AG20443 (cell line): ENCODE results near the gene TNFSF11.
"Not testable (repeated sequence)": the region's sequence is repeated elsewhere in the genome, so short reads cannot be mapped to it uniquely, and the experiment has no call there.

Experiments
- DNase-seq: peaks from one replicate; pipeline ENCODE4 v3.0.0; 2012; ENCODE audit warnings: low spot score, mixed read lengths

TNFSF11 gene, protein sequence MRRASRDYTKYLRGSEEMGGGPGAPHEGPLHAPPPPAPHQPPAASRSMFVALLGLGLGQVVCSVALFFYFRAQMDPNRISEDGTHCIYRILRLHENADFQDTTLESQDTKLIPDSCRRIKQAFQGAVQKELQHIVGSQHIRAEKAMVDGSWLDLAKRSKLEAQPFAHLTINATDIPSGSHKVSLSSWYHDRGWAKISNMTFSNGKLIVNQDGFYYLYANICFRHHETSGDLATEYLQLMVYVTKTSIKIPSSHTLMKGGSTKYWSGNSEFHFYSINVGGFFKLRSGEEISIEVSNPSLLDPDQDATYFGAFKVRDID

GRCh38 chr13:42574011-42574410 lies at the start of gene TNFSF11:
Gene TNFSF11 (plus strand): TSS chr13:42574152. CDS start chr13:42574304, 152 bp downstream.
- DNase-seq: no peak

GRCh38 chr13:42524487-42525034 lies 49.4 kb upstream of the TNFSF11 start:
- no peak for DNase-seq

DNA sequence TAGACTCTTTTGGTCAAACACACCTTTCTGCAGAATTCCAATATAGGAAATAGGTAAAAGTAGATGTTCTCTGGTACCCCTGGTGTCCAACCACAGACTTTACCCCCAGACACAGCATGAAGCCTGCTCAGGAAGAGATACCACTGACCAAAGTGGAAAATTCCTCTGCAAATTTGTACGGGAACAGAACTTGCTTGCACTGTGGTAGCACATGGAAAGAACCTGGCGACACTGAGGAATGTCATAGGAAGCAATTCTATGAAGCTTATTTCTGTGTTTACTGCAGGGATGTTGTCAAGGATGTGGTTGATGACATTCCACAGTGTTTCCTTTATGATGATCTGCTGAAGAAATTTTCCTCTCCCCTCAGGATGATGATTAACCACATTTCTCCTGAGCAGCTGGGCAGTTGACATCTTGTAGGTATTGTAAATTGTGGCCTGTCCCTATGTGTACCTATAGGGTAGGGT lies 48.9 kb upstream of the TNFSF11 start:
- no peak for DNase-seq

DNA sequence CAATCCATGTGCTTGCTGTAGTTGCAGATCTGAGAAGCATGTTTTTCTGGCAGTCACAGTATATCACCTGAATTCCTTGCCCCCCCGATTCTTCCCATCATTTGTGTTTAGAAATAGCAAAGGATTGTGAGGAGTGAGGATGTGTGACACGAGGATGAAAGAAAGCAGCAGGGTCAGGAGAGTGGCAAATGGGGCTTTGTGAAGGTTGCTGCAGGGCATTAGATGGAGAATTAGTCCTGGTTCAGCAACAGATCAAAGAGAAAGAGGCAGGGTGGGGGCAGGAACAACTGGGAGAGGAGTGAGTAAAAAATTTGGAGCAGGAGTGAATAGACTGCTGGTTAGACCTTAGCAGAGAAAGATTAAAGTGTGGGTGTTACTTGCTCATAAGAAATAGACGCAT lies 47.7 kb upstream of the TNFSF11 start:
- no peak for DNase-seq

DNA sequence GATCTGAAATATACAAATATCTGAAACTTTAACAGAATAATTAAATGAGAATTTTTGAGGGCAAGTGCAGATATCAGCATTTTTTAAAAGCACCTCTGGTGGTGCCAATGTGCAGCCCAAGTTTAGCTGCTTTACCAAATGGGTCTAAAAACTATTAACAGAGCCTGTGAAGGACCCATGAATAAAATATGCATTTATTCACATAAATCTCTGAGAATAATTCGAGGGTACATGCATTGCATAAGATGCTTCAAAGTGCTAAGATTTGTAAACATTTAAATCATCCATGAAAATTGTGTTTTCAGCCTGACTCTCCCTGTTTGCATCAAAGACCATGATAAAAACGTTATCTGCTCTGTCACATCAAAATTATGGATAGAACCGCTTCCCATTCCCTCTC lies 47.1 kb upstream of the TNFSF11 start:
- DNase-seq: no peak

GRCh38 chr13:42532561-42533335 lies 41.2 kb upstream of the TNFSF11 start:
- no peak for DNase-seq

- DNase-seq: no peak
Observed at GRCh38 chr13:42533336-42533591, 40.7 kb upstream of the TNFSF11 start.

GRCh38 chr13:42534785-42535184 lies 39.2 kb upstream of the TNFSF11 start:
- DNase-seq: no peak

DNA sequence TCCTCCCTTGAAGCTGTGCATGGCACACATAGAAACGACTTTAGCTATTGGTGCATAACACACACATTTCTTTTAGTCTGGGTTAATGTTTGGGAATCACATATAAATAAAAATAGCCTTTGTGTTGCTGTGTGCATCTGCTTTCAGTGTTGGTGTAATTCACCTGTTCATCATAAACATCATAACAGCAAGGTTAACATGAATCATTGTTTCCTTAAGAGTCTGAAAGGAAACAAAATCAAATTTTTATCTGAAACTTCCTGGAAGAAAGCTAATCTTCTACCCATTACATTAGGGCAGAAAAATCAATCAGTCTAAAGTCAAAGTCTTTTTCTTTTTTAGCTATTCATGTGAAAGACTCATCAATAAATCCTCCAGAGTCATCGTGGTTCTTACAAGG lies 35.0 kb upstream of the TNFSF11 start:
- no peak for DNase-seq

- no peak for DNase-seq
Observed at GRCh38 chr13:42539670-42540069, 34.3 kb upstream of the TNFSF11 start.

GRCh38 chr13:42543215-42543797 lies 30.6 kb upstream of the TNFSF11 start:
- DNase-seq: no peak

- DNase-seq: no peak
Observed at GRCh38 chr13:42544246-42544926, 29.6 kb upstream of the TNFSF11 start.

- no peak for DNase-seq
Observed at GRCh38 chr13:42545842-42546241, 28.1 kb upstream of the TNFSF11 start.

DNA sequence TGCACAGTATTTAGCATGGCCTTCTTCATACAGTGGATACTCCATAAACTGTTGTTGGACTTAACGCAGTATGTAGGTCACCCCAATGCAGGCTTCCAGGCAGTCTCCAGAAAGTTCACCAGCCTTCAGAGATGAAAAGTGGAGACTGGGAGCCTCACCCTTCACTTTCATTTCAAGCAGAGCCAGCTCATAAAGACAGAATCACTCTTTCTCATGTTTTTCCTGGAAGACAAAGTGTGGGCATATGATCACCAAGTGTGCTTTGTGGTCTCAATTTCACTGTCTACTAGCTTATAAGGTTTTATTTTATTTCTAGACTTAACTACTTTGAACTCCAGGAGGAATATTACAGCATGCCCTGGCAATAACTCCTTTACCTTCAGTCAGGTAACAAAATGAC lies 26.3 kb upstream of the TNFSF11 start:
- no peak for DNase-seq

DNA sequence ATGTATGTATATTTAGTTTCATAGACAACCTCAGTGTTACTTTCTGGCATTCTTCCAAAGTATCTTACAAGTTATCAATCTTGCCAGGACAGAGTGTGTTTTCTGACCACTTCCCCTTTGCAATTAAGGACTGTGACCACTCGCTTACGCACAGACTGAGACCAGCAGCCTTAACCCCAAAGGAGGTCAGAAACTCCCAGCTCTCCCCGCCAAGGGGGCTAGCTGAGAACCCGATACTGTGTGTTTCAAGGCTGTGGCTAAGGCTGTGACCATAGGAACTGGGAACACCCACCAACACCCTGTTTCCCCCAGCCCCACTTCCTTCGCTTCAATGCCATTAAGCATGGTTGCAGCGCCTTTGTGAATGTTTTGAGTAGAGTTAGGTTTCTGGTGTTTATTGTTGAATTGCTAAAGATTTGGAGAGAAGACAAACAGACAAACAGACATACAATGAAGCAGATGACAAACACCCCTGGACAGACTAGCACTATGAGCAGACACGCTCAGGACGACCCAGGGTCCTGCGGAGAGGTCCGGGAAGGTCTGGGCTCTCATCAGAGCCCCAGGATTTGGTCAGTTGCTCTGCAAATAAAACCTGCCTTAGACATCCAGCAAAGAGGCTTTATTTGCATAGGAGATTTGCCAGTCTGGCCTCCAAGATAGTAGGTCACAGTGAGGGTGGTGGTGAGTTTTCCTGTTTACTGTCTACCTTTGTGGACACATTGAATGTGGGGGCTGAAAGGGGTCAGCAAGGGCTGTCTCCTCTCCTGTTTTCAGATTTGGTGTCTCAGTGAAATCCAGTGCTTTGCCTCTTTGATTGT lies 25.0 kb upstream of the TNFSF11 start:
- no peak for DNase-seq

- no peak for DNase-seq
Observed at GRCh38 chr13:42549552-42549936, 24.4 kb upstream of the TNFSF11 start.

DNA sequence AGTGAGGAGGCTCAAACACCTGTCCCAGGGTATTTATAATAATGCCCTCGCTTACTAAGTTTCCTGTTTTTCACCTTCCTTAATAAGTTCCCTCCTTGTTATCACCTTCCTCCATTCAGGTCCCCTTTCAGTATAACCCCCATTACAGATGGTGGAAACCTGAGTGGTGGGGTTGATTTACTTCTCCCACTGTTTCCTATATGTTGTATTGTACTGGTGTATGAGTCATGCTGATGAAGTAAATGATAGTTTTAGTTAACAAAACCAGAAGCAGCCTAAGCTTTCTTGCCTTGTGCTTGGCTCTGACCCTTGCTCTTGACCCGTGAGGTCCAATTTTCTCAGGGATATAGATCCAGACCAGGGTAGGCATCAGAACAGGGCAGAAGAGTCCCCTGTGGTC lies 22.3 kb upstream of the TNFSF11 start:
- DNase-seq: no peak

GRCh38 chr13:42553098-42554046 lies 20.6 kb upstream of the TNFSF11 start:
- no peak for DNase-seq

- no peak for DNase-seq
Observed at GRCh38 chr13:42559057-42559456, 14.9 kb upstream of the TNFSF11 start.

GRCh38 chr13:42559573-42560218 lies 14.3 kb upstream of the TNFSF11 start:
- DNase-seq: not testable (repeated sequence)
